CD4-positive, alpha-beta T cell treated with Interleukin-21 for 1 hour (primary cell): Measurements from ENCODE around the gene GCSAM.
A peak's percentile ranks its signal among the peaks of the same experiment; 100 is the strongest.

Experiments used
- DNase-seq: peaks from one replicate; pipeline ENCODE4 v3.0.0-alpha.2; 2020

Gene GCSAM, protein sequence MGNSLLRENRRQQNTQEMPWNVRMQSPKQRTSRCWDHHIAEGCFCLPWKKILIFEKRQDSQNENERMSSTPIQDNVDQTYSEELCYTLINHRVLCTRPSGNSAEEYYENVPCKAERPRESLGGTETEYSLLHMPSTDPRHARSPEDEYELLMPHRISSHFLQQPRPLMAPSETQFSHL

DNA sequence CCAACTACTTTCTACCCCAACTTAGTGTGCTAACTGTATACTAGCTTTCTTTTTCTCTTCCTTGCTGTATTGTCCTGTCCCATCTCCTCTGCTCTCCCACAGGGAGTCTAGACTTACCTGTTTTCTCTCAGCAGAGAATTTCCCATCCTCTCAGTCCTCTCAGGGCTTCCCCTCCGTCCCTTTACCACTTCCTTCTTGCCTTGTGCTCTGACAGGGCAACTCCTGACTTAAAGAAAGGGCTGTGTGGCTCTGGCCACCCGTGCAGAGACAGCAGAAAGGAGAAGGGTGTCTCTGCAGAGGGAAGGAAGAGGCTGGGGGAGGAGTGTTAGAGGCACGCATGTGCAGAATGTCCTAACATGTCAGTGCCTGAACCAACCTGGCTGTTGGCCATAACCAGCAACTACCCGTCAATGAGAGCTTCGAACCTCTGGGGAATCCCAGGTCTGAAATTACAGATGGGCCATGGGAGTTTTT is at the start of gene GCSAM:
TSS of gene GCSAM (minus strand) at position 274 of the 474 bp plus-strand sequence. CDS start at position 146, 128 bp downstream.
- peak; percentile 89 for DNase-seq

- no peak for DNase-seq
Measured at GRCh38 chr3:112175646-112176045, 42.6 kb upstream of the GCSAM start.

GRCh38 chr3:112175037-112175436 is 42.0 kb upstream of the GCSAM start:
- no peak for DNase-seq

GRCh38 chr3:112171144-112171543 is 38.1 kb upstream of the GCSAM start:
- no peak for DNase-seq

GRCh38 chr3:112170046-112170445 is 37.0 kb upstream of the GCSAM start:
- no peak for DNase-seq

DNA sequence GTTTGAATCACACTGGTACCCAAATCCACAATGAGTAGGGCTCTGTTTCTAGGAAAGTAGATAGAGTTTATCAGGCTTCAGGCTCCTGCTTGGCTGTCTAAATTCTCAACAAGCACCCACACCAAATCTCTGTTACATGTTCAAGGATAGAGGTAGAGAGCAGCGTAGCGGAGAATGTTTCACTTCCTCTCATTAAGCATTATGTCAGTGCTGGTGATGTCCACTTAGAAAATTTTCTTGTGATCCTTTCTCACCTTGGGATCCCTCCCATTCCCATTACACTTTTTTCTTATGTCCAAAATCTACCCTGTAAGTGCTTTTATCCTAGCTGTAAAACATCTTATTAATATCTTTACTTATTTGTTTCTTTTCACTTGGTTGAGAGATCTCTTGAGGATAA is 34.7 kb upstream of the GCSAM start:
- DNase-seq = no peak

GRCh38 chr3:112149136-112149535 is 16.1 kb upstream of the GCSAM start:
- DNase-seq = no peak

- DNase-seq = no peak
Measured at GRCh38 chr3:112143689-112144088, 10.6 kb upstream of the GCSAM start.

- no peak for DNase-seq
Measured at GRCh38 chr3:112143251-112143650, 10.2 kb upstream of the GCSAM start.

DNA sequence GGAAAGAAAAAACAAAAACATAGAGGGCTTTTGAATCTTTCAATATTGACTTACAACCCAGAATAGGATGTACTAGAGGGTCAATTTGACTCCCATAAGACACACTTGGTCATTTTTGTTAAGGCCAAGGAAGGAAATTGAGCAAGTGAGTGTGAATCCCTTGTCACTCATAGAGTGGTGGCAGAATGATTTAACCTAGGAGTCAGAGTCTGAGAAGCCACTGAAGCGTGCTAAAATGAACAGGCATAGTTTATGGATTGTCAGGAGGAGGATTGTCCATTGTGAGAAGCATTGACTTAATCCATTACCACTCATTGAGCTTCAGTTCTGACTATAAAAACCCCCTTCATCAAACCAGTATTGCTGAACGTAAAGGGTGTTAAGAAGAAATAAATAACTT is 8.2 kb upstream of the GCSAM start:
- no peak for DNase-seq

GRCh38 chr3:112140584-112140983 is 7.5 kb upstream of the GCSAM start:
- DNase-seq = no peak

GRCh38 chr3:112138219-112138969 is 5.3 kb upstream of the GCSAM start:
- DNase-seq = no peak

DNA sequence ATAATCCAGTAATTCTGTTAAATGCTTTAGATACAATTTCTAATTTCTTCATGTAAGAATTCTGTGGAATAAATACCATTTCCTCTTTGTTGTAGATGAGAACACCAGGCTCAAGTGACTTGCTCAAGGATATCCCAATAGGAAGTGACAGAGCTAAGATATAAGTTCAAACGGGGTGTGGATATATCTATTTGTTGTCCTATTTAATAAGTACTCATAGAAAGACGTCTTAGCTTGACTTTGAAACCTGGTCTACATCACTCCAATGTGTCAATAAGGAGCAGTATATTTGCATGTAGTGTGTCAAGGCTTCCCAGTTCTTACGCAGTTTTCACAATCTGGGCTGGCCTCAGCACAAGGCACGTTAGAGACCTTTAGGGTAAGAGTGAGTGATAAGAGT is 4.7 kb upstream of the GCSAM start:
- DNase-seq = no peak

- DNase-seq = peak; percentile 64
Measured at GRCh38 chr3:112136959-112137693, 4.1 kb upstream of the GCSAM start.

GRCh38 chr3:112136046-112136445 is 3.0 kb upstream of the GCSAM start:
- no peak for DNase-seq

DNA sequence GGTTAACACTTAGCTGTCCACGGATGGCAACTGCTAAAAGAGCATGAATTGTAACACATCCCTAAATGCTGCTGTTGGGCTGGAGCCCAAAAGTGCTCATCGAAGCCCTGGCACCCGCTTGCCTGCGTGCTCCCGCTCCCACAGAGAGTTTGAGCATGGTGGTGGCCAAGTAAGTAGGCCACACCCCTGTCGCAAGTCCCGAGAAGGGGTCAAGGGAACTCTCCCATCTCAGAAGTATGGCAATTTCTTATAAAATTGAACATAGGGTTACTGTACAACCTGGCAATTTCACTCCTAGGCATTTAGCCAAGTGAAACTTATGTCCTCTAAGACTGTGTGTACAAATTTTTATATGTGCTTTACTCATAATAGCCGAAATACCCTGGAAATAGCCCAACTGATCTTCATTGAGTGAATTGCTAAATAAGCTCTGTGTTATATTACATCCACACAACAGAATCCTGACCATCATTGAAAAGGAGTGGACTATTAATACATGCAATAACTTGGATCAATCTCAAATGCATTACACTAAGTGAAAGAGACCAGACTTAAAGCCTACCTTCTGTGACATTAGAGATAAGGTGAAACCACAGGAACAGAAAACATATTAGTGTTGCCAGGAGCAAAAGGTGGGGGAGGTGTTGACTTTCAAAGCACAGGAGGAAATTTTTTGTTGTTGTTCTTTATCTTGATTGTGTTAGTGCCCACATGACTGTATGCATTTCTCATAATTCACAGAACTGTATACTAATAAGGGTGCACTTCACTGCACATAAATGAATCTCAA is 1.5 kb upstream of the GCSAM start:
- peak; percentile 77 for DNase-seq

DNA sequence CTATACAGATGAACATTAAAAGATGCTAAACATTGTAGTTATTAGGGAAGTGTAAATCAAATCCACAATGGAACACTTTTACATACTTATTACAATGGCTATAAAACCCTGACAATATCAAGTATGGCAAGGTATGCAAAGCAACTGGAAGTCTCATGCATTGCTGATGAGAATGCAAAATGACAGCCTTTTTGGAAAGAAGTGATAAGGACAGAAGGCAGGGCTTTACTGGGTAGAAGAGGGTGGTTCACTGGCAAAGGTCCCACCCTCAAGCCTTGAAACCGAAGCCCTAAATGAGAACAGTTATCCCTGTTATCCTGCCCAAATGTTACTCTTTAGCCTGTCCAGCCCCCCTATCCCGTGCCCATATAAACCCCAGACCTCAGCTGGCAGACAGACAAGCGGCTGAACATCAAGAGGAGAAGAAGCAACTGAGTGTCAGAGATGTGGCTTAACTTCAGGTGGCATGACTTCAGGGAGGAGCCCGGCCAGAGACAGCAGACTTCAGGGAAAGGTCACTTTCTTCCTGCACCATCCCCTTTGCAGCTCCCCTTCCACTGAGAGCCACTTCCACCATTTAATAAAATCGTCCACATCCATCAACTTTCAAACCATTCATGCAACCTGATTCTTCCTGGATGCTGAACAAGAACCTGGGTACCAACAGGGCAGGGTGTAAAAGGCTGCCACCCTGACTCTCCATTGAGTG is 732 bp upstream of the GCSAM start:
- DNase-seq = no peak

DNA sequence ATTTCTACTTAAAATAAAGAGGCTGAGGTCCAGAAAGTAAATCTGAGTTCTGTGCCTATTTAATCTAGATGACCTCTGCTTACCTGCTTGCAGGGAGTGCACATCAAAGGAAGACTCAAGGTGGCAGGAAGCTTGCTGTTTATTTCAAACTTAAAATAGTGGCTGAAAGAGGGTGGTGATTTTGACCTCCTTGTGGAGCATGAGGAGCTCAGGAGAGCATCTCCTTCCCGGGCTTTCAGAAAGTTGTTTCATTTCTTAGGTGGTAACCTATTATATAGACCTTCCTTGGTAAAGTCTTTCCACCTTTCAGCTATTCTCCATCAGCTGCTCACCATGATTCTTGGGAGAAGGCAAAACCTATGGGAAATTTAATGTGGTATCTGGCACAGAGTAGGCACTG is 494 bp downstream of the GCSAM start:
- DNase-seq = peak; percentile 40

DNA sequence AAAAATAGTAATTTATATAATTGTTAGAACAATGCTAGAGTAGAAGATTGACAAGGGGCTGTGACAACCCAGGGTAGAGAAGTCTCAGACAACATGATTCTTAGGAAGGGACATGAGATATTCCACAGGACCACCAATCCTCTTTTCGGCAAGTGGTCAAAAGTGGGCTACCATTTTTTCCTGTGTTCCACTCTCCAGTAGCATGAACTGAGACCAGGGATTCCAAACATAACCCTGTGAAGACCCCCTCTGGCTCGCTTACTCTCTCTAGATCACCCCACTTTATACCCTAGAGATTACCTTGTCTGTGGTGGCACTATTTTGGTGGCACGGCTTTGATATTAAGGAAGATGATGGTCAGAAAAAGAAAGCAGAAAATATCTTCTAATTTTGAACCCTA is 960 bp downstream of the GCSAM start:
- DNase-seq = no peak

DNA sequence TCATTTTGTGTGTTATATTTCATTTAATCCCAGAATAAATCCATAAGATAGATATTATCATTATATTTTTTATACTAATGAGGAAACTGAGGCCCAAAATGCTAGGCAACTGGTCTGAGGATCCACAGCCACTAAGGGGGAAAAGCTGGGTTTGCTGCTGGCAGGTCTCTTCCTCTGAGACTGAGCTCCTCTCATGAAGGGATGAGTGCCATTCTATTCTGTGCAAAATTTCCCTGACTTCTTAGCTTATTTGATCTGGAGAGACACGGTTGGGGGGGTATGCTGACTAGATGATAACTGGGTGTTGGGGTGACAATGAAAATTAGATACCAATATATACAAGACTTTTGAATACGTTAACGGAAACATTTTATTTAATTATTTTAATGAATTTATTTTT is 1.9 kb downstream of the GCSAM start:
- no peak for DNase-seq

GRCh38 chr3:112130638-112130993 is 2.4 kb downstream of the GCSAM start:
- no peak for DNase-seq

GRCh38 chr3:112129925-112130637 is 3.0 kb downstream of the GCSAM start:
- DNase-seq = no peak
